Mucosa of descending colon (tissue), 3 donors: ENCODE measurements around the gene LIPE. TPM values are rescaled to one million over a fixed set of nuclear protein-coding genes. Genes with fewer than 3 reads are reported as not detected.

Source experiments
- ATAC-seq: fragments of 200-7000 bp; cut with Tn5 transposase; one replicate; pipeline ENCODE4 v1.9.1; 2020; ENCODE audit warnings: mild to moderate bottlenecking, moderate library complexity
- DNase-seq, 3 donors: peaks; one replicate each; pipeline ENCODE4 v3.0.0-alpha.2; 2020
- H3K36me3 ChIP-seq: fragments of 200-600 bp; one replicate; pipeline ENCODE4 v1.8.0; 2021; ENCODE audit warnings: low read depth, mild to moderate bottlenecking
- H3K4me1 ChIP-seq: fragments of 200-600 bp; one replicate; pipeline ENCODE4 v1.8.0; 2021; ENCODE audit warnings: low read depth, mild to moderate bottlenecking
- H3K4me3 ChIP-seq: fragments of 200-600 bp; one replicate; pipeline ENCODE4 v1.8.0; 2021; ENCODE audit warnings: mild to moderate bottlenecking
- H3K9me3 ChIP-seq: fragments of 200-600 bp; one replicate; pipeline ENCODE4 v1.8.0; 2021; ENCODE audit warnings: mild to moderate bottlenecking
- CTCF ChIP-seq: fragments of 200-600 bp; IDR thresholded peaks from one replicate; pipeline ENCODE4 v1.8.0; 2022; ENCODE audit warnings: antibody characterized with exemption, mild to moderate bottlenecking
- intact Hi-C, 2 donors: fragments of 100-400 bp; cut with DNase I in 1 of 2; cut with micrococcal nuclease in 1 of 2; formaldehyde crosslinking; loops; one replicate each; pipeline versions ENCODE4 v1.11.0 to v1.11.1; 2022; cut with DNase I, micrococcal nuclease
- total RNA-seq, 3 donors: library from RNA; stranded (reverse); fragmentation: NEBNext Ultra II Directional in 2 of 3; extraction: Animal tissue kit (Norgen Biotek cat#: 25700) in 2 of 3; gene quantifications; one replicate each; pipeline versions ENCODE4 v1.2.1 to v1.2.4, GENCODE V29; 2021 to 2023
- donor health status: DM: no; HTN: no; CAD: no; lungs with moderate emphysema.
- donor health status: DM: no; HTN: no; CAD: no.
- donor health status: DM: no; HTN: yes; CAD: no.

The LIPE gene
- total RNA-seq, 3 donors from 2014 or later = 7.9 to 11.7 (median 10.0) TPM

- no peak for DNase-seq
- TF ChIP-seq CTCF = no peak
- Histone ChIP-seq H3K4me1 (peaks cover 10% of the 10 kb centered on the region), H3K9me3 (no peaks in the 10 kb centered on the region), H3K4me3 (no peak overlapping the region), H3K36me3 (no peaks in the 10 kb centered on the region)
- ATAC-seq = no peak
- intact Hi-C loops = no loop called here
Observed at GRCh38 chr19:42431486-42431885, 4.3 kb upstream of the LIPE start.

GRCh38 chr19:42428676-42429075 lies 1.5 kb upstream of the LIPE start:
- no peak for TF ChIP-seq CTCF
- peaks cover 13% of the 10 kb centered on the region for H3K4me1 ChIP-seq
- no peak overlapping the region for H3K4me3 ChIP-seq
- no peaks in the 10 kb centered on the region for H3K9me3 ChIP-seq
- intact Hi-C loops = no loop called here
- DNase-seq (no peak), ATAC-seq (no peak)
- no peaks in the 10 kb centered on the region for H3K36me3 ChIP-seq

GRCh38 chr19:42426643-42427042 lies 545 bp downstream of the LIPE start:
- TF ChIP-seq CTCF = no peak
- intact Hi-C loops = no loop called here
- DNase-seq (no peak), ATAC-seq (no peak)
- H3K36me3 ChIP-seq = no peaks in the 10 kb centered on the region
- H3K4me3 ChIP-seq = no peak overlapping the region
- no peaks in the 10 kb centered on the region for H3K9me3 ChIP-seq
- peaks cover 8% of the 10 kb centered on the region for H3K4me1 ChIP-seq

GRCh38 chr19:42424712-42425131 lies 2.5 kb downstream of the LIPE start:
- no peak for DNase-seq
- no peak for ATAC-seq
- Histone ChIP-seq H3K9me3 (no peaks in the 10 kb centered on the region), H3K36me3 (no peaks in the 10 kb centered on the region), H3K4me1 (peaks cover 8% of the 10 kb centered on the region), H3K4me3 (no peak overlapping the region)
- TF ChIP-seq CTCF = no peak
- intact Hi-C loops = no loop called here

GRCh38 chr19:42424345-42424707 lies 2.9 kb downstream of the LIPE start:
- Histone ChIP-seq H3K4me1 (peaks cover 8% of the 10 kb centered on the region), H3K9me3 (no peaks in the 10 kb centered on the region), H3K36me3 (no peaks in the 10 kb centered on the region), H3K4me3 (no peak overlapping the region)
- ATAC-seq (no peak), DNase-seq (no peak)
- TF ChIP-seq CTCF = no peak
- intact Hi-C loops = no loop called here
